Measurements from ENCODE around the gene CATSPERE.

The CATSPERE gene, protein sequence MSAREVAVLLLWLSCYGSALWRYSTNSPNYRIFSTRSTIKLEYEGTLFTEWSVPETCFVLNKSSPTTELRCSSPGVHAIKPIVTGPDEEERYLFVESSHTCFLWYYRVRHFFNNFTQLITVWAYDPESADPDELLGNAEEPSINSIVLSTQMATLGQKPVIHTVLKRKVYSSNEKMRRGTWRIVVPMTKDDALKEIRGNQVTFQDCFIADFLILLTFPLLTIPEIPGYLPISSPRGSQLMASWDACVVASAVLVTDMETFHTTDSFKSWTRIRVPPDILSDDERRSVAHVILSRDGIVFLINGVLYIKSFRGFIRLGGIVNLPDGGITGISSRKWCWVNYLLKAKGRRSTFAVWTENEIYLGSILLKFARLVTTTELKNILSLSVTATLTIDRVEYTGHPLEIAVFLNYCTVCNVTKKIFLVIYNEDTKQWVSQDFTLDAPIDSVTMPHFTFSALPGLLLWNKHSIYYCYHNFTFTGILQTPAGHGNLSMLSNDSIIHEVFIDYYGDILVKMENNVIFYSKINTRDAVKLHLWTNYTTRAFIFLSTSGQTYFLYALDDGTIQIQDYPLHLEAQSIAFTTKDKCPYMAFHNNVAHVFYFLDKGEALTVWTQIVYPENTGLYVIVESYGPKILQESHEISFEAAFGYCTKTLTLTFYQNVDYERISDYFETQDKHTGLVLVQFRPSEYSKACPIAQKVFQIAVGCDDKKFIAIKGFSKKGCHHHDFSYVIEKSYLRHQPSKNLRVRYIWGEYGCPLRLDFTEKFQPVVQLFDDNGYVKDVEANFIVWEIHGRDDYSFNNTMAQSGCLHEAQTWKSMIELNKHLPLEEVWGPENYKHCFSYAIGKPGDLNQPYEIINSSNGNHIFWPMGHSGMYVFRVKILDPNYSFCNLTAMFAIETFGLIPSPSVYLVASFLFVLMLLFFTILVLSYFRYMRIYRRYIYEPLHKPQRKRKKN

DNA sequence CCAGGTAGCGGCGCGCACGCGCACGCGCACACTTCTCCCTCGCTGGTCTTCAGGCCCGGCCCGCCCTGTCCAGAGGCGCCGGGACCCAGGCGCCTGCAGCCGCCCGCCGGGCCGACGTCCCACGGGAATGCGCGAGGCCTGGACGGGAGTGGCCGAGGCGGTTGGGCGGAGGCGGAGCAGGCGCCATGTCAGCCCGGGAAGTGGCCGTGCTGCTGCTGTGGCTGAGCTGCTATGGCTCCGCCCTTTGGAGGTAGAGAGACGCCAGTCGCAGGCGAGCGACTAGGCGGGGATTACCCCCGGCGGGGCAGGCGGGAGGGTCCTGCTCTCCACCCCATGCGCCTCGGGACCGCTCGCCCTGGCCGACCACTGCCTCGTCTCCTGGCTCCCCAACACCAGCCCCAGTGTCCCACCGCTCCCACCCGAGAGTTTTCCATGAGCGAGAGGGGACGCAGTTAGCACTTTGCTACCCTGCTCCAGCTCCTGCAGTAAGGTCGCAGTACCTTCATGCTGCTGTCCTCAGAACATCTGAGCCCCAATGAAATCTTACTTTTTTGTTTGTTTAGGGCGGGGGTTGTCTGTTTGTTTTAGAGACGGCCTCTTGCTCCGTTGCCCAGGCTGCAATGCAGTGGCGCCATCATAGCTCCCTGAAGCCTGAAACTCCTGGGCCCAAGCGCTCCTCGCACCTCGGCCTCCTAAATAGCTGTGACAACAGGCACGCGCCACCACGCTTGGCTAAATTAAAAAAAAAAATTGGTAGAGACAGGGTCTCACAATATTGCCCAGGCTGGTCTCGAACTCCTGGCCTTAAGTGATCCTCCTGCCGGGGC, at the start of gene CATSPERE:
Gene CATSPERE (plus strand): TSS at position 29 of the 827 bp plus-strand sequence. CDS start 157 bp downstream, at position 186.
- peak; percentile 41 for DNase-seq (ENCODE audit: low read depth, low spot score)

DNA sequence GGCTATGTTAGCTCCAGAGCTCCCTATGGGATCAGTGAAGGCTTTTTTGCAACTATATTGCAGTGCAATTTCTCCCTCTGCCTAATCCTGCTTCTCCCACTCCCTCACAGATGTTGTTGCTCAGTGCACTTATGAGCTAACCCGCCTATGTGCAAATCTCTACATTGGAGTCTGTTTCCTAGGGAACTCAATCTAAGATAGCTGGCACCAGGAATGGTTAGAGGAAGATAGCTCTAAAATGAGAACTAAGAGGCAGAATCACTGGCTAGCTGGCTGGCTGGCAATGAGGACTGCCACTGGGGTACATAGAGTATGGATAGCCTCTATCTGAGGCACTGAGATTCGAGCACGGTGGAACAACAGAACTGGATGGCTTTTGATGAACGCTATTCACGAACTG, 48.9 kb upstream of the CATSPERE start:
- DNase-seq (ENCODE audit: low read depth, low spot score): no peak

DNA sequence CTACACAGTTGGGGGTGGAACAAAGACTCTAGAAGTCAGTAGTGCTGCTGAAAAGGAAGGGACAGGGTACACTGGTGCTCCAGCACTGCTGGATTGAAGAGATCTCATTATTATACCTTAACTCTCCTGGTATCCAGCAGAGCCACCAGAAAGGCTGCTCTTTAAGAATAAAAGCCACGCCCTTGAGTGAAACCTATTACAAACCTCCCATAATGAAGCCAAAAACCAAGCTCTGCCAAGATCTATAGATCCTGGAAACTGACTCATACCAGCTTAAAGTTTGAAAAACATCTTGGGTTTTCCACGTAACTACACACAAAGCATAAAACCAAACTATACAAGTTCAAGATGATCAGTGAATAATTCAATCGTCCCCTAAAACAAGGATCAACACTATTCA, 47.3 kb upstream of the CATSPERE start:
- no peak for DNase-seq (ENCODE audit: low read depth, low spot score)

DNA sequence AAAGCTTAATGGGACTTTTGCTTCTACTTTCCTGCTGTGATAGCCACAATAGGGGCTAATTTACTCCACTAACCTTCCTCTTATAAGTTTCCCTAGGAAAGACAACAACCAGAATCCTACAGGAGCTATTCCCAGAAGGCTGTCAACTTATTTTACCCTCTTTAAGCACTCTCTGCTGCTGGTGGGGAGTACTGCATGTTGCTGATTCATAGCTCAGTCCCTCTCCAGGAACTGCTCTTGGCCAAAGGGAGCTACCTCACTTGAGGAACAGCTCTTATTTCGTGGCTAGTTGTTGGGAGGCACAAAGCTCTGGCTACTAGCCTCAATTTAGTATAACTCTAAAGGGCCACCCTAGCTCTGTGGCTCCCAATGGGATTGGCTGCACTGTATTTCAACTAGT, 46.5 kb upstream of the CATSPERE start:
- DNase-seq (ENCODE audit: low read depth, low spot score): no peak

DNA sequence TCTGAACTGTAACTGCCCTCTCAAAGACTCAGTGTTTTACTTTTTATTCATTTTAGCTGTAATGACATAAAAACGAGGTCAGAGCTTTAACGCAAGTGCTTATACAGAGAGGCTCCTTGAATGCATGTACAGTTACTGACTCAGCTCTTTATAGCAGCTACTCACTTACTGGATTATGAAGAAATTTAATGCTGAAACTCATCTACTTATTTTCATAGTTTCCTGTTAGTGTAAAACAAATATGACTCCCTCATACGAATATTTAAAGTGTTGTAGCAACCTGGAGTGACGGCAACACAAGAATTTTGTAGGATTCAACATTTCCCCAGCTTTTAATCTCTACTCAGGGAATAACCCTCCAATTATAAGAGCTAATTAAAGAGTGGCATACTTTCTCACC, 42.0 kb upstream of the CATSPERE start:
- DNase-seq (ENCODE audit: low read depth, low spot score): no peak

DNA sequence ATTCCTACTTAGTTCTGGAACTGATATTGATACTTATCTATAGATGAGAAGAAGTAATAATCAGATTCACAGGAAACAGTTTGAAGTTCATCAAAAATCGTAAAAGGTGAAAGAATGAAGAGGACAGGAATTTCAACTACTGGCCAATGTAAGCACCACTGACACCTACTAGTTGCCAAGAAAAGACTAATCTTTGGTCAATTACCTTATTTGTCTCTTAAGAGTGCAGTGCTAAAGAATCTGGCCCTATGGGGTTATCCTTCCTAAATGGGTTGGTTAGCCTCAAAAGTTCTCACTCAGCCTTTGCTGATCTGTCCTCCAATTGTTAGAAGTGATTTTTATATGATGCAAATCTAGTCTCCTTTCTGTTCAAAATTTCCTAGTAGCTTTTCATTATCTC, 38.9 kb upstream of the CATSPERE start:
- DNase-seq (ENCODE audit: low read depth, low spot score): no peak

DNA sequence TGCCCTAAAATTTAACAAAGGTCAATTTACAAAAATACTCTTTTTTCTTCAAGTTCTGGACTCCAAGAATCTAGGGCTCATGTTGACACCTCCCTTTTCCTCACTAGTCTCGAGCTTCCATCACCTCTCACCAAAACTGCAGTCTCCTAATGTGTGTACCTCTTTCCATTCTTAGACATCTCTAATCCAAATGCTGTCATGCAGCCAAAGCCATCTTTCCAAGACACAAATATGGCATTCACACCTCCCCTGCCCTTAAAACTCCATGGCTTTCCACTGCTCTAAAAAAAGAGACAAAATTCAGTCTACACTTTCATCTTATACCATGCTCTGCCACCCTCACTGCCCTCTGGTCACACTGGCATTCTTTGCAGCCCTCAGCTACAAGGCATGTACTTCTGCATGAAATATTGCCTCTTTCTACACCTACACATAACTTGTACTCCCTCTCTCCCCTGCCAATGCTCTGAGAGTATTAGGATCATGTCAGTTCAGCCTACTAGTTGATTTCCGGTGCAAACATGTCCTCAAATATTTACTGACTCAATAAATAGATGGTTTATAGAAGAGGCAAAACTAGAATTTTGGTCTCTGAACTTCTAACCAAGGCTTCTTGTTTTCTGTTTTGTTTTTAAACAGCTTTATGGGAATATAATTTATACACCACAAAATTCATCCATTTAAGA, 36.3 kb upstream of the CATSPERE start:
- DNase-seq (ENCODE audit: low read depth, low spot score): no peak

DNA sequence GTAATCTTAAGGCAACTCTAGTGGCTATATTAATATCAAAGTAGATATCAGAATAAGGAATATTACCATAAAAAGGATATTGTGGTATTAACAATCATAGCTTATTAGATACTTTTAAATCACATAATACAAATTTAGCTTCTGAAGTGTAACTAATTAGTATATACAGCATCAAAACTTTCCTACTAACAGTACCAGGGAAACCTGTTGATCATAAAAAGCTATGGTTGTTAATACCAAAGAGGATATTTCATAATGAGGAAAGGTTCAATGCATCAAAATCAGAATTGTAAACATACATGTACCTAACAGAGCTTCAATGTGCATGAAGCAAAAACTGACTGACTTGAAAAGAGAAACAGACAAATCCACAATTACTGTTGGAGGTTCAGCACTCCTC, 33.4 kb upstream of the CATSPERE start:
- DNase-seq (ENCODE audit: low read depth, low spot score): no peak

DNA sequence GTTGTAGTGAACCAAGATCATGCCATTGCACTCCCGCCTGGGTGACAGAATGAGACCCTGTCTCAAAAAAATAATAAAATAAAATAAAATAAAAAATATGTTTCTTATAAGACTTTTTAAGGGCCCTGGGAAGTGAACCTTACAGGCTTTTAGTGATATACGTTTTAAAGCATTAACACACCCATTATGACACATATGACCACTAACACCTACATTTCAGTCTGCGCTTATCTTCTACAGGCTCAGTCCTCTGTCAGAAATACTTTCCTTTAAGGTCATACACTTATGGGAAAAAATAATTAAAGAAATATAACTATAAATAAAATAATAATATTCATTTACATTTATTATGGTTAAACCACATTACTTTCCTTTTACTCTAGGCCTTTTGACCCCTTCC, 31.3 kb upstream of the CATSPERE start:
- DNase-seq (ENCODE audit: low read depth, low spot score): no peak

DNA sequence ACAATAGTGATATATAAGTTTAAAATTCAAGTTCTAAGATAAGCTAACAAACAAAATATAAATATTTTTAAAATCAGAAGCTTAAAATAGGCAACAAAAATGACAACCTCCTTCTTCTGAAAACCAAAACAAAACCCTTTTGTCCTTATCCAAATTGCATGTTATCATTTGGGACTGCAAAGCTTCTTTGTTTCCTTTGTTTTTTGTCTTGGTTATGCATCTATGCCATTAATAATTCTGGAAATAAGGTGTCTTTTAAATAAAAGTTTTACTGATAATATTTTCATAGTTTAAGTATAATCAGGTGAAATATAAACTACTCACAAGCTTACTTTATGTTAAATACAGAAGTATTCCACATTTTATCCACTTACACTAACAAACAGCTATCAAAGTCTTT, 29.9 kb upstream of the CATSPERE start:
- no peak for DNase-seq (ENCODE audit: low read depth, low spot score)

DNA sequence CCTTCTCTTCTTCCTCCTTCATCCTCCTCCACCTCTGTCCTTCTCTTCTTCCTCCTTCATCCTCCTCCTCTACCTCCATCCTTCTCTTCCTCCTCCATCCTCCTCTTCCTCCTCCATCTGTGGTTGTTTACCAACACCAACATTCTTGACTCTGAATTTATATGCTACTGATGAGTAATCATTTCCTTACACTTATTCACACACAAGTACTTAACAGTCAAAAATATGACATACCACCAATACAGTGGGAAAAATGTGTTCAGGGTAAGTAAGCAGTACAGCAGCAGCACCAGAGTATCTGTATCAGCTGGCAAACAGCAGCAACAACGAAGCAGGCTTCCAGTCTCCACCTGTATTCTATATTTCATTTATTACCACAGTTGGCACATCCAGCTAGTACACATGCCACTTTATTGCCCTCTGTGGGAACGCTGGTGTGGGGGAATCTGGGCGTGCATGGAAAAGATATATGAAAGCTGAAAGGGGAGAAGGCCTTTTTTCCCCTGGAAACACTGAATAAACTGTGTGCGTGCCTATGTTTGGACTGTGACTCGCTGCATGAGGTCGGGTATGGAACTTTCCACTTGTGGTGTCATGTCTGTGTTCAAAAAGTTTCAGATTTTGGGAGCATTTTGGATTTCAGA, 25.4 kb upstream of the CATSPERE start:
- no peak for DNase-seq (ENCODE audit: low read depth, low spot score)

DNA sequence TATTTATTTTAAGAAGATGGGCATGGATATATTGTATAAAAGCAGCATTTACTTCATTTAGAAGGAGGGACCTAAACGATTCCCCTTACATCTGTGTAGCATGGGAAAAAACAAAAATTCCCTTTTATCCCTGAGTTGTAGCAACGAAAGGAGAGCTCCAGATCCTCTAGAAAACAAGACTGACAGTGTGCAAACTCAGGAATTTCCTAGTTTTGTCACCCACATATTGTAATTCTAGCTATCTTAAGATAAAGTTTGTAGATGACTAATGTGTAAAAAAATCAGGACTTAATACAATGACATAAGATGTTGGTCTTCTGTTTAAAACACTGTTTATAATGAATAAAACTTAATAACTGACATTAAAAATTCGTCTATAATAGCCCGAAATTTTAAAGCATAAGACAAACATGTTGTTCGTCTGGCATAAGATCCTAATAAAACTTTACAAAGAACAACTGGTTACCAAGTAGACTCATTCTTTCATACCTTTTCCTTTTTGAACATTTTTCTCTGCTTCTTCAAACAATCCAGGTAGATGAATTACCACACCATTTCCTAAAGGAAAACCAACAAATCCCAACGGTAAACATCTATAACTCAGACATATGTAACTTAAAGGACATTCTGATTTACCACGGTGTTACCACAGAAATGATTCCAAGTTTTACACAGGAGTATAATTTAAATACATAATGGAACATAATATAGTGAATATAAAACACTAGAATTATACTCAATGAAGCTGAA, 24.6 kb upstream of the CATSPERE start:
- no peak for DNase-seq (ENCODE audit: low read depth, low spot score)

DNA sequence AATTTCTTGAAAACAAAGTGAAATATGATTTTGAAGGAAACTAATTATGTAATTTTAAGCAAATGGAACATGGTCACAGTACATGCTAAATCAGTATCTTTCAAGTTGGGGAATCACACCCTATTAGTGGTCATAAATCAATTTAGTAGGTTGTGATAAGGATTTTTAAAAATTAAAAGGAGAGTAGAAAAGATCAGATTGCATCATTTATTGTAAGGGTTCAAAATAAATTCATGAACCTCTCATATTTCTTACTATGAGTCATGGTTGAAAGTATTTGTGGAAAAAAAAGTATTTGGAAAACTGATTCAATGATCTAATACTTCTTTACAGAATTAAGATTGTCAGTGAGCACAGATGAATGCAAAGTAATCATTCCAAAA, 24.0 kb upstream of the CATSPERE start:
- no peak for DNase-seq (ENCODE audit: low read depth, low spot score)

DNA sequence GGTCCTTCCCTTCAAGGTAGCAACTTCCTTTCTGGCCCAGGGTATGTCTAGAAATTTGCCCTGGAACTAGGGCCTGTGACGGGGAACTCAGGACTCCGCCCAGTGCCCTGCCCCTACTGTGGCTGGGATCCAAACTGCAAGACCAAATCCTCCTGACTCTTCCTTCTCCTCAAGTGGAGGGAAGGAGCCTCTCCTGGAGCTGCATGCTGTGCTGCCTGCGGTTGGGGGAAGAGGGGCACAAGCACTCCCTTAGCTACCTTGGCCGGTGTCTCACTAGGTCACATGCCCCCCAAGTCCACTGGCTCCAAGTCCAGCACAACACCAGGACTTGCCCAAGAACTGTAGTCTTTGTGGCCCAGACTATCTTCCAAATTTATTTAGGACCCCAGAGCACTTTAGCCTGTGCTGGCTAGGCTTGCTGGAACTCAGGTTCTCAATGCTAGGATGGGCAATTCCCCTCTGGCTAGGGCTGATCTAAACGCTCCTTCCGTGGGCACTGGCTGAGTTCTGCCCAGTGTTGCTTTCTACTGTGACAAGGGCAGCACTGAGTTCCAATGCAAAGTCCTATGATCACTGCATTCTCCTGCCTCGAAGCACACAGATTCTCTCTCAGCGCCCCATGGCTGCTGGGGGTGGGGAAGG, 21.6 kb upstream of the CATSPERE start:
- no peak for DNase-seq (ENCODE audit: low read depth, low spot score)

DNA sequence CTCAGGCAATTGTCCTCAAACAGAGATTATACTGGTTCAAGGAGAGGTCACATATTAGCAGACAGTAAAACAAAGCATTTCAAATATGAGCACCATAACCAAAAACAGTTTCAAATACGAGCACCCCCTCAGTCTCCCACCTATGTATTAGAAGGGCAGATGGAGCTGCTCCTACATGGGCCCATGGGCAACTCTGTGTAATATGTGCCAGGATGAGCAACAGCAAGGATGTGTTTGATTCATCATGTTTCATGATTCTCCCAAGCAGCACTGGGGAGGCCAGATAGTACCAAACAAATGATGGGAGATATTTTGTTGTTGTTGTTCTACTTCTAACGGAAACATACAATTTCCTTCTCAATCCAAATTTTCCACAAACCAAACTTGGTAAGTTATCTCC, 18.2 kb upstream of the CATSPERE start:
- DNase-seq (ENCODE audit: low read depth, low spot score): no peak

DNA sequence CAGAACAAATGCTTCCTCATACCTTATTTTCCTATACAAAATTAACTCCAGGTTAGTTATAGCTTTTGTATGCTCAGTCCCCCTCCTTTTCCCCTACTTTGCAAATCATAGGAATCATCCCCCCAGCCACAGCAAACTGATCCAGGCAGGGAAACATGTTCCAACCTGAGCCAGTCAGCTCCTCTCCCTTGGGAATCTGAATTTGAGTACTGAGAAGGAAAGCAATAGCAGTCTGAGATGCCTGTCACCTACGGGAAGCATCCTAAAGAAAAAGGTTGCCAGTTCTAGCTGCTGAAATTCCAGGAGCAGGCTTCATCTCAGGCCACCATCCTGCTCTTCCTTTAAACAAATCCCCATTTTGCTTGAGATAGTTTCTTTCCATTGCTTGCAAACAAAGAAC, 16.2 kb upstream of the CATSPERE start:
- no peak for DNase-seq (ENCODE audit: low read depth, low spot score)

DNA sequence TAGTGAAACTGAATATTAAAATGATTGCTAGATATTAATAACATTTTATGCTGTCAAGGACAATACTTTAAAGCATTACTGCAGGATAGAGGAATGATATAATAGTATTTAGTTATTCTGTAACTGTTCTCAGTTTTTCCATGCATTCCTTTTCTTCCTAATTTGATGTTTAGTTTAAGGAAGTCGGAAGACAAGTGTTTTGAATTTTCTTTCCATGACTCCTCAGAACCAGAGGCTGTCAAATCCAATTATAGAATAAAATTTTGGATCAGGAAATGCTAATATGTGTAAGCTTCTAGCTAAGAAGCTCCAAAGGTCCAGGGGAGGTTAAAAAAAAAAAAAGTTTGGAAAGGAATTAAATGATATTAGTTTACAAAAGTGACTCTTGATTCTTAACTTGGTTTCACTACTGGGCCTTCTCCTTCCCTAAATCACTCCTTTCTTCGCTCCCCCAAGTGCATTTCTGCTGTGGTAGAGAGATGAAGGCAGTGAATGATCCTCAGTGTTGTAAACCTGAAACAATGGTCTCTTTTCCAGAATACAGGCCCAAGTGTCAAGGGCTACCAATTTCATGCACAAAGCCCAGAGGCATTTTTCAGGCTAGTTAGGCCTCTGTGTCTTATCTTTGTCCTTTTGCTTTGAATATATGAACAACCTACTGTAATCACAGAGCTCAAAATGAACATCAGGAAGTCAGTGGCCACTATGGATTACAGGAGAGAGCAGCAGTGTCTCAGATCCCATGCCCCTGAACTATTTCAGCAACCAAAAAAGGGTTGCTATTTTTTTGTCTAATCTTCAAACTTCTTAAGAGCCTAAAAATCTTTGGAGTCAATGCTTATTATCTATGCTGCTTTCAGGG, 15.5 kb upstream of the CATSPERE start:
- DNase-seq (ENCODE audit: low read depth, low spot score): no peak

DNA sequence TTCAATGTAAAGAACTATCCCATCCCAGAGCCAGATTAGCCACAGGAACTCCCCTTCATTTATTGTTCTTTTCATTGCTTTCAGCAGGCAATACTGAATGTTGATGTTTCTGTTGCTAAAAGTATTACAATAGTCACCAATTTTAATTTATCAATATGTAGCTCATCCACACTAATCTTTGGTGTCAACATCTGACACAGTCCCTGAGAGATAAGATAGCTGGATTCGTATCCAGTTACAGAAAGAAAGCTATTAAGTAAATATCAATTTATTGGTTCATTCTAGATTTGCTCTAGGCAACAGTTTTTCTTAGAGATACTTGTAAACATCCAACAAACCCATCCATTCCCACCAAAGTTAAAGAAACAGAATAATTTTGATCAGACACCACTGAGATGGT, 14.0 kb upstream of the CATSPERE start:
- DNase-seq (ENCODE audit: low read depth, low spot score): no peak

DNA sequence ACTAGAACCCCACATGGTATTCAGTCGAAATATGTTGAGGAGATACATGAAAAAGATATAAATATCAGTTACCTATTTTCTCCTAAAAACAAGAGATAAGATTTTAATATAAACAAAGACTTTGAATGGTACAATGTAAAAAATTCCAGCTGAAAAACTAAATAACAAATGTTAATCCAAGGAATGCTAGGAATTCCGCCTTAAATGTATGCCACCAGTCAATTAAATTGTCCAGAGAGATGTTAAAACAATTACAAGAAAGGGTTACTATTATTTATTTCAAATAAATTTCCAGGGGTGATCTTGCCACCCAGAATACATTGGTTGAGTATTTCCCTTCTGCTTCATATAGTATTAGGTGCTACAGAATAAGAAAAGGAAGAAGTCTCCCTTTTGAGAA, 13.5 kb upstream of the CATSPERE start:
- DNase-seq (ENCODE audit: low read depth, low spot score): no peak
